Measurements from ENCODE around the gene CTBP1.

DNA sequence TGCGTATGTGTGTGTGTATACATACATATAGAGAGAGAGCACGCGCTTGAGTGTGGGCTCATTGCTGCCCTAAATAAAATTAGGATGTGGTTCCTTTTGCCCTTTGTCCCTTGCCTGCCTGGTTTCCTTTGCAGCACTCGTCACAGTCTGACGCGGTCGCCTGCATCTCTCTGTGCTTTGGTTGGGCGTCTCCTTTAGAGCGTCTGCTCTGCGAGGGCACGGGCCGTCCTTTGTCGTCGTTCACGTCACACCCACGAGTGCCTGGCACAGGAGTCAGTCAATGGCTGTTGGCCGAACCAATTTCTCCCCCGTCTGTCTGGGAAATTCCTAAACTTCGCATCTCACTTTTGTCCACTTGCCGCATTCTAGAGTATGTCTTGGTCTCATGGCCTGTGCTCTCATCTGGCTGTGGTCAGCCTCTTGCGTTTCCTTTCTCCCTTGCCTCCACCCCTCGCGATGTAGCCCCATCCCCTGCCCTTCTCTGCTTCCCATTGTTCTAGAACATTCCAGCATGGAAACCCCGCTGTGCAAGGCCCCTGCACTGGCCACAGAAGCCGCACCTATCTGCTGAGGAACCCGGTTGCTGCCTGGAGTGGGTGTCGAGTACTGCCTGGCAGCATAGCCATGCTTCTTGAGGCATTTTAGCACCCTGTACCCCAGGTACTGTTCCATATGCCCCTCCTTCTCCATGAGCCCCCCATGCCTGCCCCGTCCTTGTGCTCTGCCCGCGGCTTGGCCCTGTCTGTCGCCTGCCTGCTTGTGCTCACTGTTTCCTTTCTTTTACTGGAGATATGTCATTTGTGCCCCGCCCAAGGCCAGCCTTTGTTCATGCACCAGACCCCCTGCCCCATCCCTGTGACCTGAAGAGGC is 48.8 kb upstream of the CTBP1 start:
- TF ChIP-seq, protein P1, sequence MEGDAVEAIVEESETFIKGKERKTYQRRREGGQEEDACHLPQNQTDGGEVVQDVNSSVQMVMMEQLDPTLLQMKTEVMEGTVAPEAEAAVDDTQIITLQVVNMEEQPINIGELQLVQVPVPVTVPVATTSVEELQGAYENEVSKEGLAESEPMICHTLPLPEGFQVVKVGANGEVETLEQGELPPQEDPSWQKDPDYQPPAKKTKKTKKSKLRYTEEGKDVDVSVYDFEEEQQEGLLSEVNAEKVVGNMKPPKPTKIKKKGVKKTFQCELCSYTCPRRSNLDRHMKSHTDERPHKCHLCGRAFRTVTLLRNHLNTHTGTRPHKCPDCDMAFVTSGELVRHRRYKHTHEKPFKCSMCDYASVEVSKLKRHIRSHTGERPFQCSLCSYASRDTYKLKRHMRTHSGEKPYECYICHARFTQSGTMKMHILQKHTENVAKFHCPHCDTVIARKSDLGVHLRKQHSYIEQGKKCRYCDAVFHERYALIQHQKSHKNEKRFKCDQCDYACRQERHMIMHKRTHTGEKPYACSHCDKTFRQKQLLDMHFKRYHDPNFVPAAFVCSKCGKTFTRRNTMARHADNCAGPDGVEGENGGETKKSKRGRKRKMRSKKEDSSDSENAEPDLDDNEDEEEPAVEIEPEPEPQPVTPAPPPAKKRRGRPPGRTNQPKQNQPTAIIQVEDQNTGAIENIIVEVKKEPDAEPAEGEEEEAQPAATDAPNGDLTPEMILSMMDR (IDR thresholded peaks at IDR 0.05; ENCODE audit: low read depth, low read length), result no peak
- no peak for TF ChIP-seq POLR2A (IDR thresholded peaks at IDR 0.05; ENCODE audit: extremely low read depth, insufficient read length)

Data from NB4 (cell line).